ENCODE measurements around the gene ZFC3H1. TPM values are rescaled to one million over a fixed set of nuclear protein-coding genes. Genes with fewer than 3 reads are reported as not detected.
A peak's percentile ranks its signal among the peaks of the same experiment; 100 is the strongest.

The ZFC3H1 gene
- total and polyA plus RNA-seq, 9 of the 15 experiments (the other 6 are each of a cell fraction or from before 2014, with no cell fraction given) = 14.8 to 80.5 (median 22.1) TPM

GRCh38 chr12:71664411-71665089, 902 bp upstream of the ZFC3H1 start (continued):
- TF ChIP-seq ZNF699 (CRISPR knock-in tag; IDR thresholded peaks at IDR 0.05; ENCODE audit: insufficient replicate concordance) (no peak), POLR2H (tag; IDR thresholded peaks at IDR 0.05; ENCODE audit: low read depth) (no peak), STAT5B (CRISPR knock-in tag; IDR thresholded peaks at IDR 0.05) (no peak), TAF9B (IDR thresholded peaks at IDR 0.05; ENCODE audit: partially characterized antibody) (peak; percentile 33), SAP30 (IDR thresholded peaks at IDR 0.05; ENCODE audit: borderline replicate concordance, insufficient read depth, low read depth, low read length, poor library complexity, severe bottlenecking) (peak; percentile 85)
- TF ChIP-seq, protein P1, sequence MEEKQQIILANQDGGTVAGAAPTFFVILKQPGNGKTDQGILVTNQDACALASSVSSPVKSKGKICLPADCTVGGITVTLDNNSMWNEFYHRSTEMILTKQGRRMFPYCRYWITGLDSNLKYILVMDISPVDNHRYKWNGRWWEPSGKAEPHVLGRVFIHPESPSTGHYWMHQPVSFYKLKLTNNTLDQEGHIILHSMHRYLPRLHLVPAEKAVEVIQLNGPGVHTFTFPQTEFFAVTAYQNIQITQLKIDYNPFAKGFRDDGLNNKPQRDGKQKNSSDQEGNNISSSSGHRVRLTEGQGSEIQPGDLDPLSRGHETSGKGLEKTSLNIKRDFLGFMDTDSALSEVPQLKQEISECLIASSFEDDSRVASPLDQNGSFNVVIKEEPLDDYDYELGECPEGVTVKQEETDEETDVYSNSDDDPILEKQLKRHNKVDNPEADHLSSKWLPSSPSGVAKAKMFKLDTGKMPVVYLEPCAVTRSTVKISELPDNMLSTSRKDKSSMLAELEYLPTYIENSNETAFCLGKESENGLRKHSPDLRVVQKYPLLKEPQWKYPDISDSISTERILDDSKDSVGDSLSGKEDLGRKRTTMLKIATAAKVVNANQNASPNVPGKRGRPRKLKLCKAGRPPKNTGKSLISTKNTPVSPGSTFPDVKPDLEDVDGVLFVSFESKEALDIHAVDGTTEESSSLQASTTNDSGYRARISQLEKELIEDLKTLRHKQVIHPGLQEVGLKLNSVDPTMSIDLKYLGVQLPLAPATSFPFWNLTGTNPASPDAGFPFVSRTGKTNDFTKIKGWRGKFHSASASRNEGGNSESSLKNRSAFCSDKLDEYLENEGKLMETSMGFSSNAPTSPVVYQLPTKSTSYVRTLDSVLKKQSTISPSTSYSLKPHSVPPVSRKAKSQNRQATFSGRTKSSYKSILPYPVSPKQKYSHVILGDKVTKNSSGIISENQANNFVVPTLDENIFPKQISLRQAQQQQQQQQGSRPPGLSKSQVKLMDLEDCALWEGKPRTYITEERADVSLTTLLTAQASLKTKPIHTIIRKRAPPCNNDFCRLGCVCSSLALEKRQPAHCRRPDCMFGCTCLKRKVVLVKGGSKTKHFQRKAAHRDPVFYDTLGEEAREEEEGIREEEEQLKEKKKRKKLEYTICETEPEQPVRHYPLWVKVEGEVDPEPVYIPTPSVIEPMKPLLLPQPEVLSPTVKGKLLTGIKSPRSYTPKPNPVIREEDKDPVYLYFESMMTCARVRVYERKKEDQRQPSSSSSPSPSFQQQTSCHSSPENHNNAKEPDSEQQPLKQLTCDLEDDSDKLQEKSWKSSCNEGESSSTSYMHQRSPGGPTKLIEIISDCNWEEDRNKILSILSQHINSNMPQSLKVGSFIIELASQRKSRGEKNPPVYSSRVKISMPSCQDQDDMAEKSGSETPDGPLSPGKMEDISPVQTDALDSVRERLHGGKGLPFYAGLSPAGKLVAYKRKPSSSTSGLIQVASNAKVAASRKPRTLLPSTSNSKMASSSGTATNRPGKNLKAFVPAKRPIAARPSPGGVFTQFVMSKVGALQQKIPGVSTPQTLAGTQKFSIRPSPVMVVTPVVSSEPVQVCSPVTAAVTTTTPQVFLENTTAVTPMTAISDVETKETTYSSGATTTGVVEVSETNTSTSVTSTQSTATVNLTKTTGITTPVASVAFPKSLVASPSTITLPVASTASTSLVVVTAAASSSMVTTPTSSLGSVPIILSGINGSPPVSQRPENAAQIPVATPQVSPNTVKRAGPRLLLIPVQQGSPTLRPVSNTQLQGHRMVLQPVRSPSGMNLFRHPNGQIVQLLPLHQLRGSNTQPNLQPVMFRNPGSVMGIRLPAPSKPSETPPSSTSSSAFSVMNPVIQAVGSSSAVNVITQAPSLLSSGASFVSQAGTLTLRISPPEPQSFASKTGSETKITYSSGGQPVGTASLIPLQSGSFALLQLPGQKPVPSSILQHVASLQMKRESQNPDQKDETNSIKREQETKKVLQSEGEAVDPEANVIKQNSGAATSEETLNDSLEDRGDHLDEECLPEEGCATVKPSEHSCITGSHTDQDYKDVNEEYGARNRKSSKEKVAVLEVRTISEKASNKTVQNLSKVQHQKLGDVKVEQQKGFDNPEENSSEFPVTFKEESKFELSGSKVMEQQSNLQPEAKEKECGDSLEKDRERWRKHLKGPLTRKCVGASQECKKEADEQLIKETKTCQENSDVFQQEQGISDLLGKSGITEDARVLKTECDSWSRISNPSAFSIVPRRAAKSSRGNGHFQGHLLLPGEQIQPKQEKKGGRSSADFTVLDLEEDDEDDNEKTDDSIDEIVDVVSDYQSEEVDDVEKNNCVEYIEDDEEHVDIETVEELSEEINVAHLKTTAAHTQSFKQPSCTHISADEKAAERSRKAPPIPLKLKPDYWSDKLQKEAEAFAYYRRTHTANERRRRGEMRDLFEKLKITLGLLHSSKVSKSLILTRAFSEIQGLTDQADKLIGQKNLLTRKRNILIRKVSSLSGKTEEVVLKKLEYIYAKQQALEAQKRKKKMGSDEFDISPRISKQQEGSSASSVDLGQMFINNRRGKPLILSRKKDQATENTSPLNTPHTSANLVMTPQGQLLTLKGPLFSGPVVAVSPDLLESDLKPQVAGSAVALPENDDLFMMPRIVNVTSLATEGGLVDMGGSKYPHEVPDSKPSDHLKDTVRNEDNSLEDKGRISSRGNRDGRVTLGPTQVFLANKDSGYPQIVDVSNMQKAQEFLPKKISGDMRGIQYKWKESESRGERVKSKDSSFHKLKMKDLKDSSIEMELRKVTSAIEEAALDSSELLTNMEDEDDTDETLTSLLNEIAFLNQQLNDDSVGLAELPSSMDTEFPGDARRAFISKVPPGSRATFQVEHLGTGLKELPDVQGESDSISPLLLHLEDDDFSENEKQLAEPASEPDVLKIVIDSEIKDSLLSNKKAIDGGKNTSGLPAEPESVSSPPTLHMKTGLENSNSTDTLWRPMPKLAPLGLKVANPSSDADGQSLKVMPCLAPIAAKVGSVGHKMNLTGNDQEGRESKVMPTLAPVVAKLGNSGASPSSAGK (IDR thresholded peaks at IDR 0.05) = no peak

Data from K562 (cell line).